ENCODE results near the gene GPRASP1.

The GPRASP1 gene

GRCh38 chrX:102694749-102695148, 43.5 kb downstream of the GPRASP1 start:
- Histone ChIP-seq H3F3A (ENCODE audit: insufficient read depth, low read length) (no peaks in the 10 kb centered on the region), H3K27me3 (replicated peaks; ENCODE audit: insufficient read depth, low read length) (no peaks in the 10 kb centered on the region), H3K4me1 (ENCODE audit: low read length) (no peaks in the 10 kb centered on the region), H2AFZ (ENCODE audit: low read length) (no peak overlapping the region), H3K27ac (ENCODE audit: low read length) (no peak overlapping the region), H3K9me3 (replicated peaks; ENCODE audit: insufficient read depth, low read length) (no peaks in the 10 kb centered on the region), H3K36me3 (replicated peaks; ENCODE audit: insufficient read depth, low read length) (no peaks in the 10 kb centered on the region), H3K4me3 (ENCODE audit: low read length) (no peak overlapping the region), H3K79me2 (ENCODE audit: low read length) (no peaks in the 10 kb centered on the region), H3K4me2 (ENCODE audit: low read depth, low read length) (no peak overlapping the region), H3K9me2 (replicated peaks; ENCODE audit: insufficient read depth, low read length) (no peaks in the 10 kb centered on the region), H4K20me1 (ENCODE audit: insufficient read depth, low read length) (no peaks in the 10 kb centered on the region), H3K9ac (ENCODE audit: low read length) (no peak overlapping the region)
- no peak for TF ChIP-seq EZH2phosphoT487 (IDR thresholded peaks at IDR 0.05; ENCODE audit: low read length)
- no peak for TF ChIP-seq CTCF (IDR thresholded peaks at IDR 0.05; ENCODE audit: low read length)
- TF ChIP-seq EZH2 (optimal IDR thresholded peaks at IDR 0.05; ENCODE audit: low read depth, low read length): no peak
- no peak for DNase-seq

- Histone ChIP-seq H3K4me3 (ENCODE audit: low read length) (no peak overlapping the region), H3K9me3 (replicated peaks; ENCODE audit: insufficient read depth, low read length) (no peaks in the 10 kb centered on the region), H3F3A (ENCODE audit: insufficient read depth, low read length) (no peaks in the 10 kb centered on the region), H3K9me2 (replicated peaks; ENCODE audit: insufficient read depth, low read length) (no peaks in the 10 kb centered on the region), H4K20me1 (ENCODE audit: insufficient read depth, low read length) (no peaks in the 10 kb centered on the region), H3K4me1 (ENCODE audit: low read length) (no peaks in the 10 kb centered on the region), H3K79me2 (ENCODE audit: low read length) (no peaks in the 10 kb centered on the region), H3K9ac (ENCODE audit: low read length) (no peak overlapping the region), H3K4me2 (ENCODE audit: low read depth, low read length) (no peak overlapping the region), H3K27ac (ENCODE audit: low read length) (no peak overlapping the region), H3K27me3 (replicated peaks; ENCODE audit: insufficient read depth, low read length) (no peaks in the 10 kb centered on the region), H2AFZ (ENCODE audit: low read length) (no peak overlapping the region), H3K36me3 (replicated peaks; ENCODE audit: insufficient read depth, low read length) (no peaks in the 10 kb centered on the region)
- TF ChIP-seq CTCF (IDR thresholded peaks at IDR 0.05; ENCODE audit: low read length) (no peak), EZH2 (optimal IDR thresholded peaks at IDR 0.05; ENCODE audit: low read depth, low read length) (no peak), EZH2phosphoT487 (IDR thresholded peaks at IDR 0.05; ENCODE audit: low read length) (no peak)
- no peak for DNase-seq
Measured at GRCh38 chrX:102696306-102696705, 45.0 kb downstream of the GPRASP1 start.

- H2AFZ ChIP-seq (ENCODE audit: low read length): no peak overlapping the region
- H3K9ac ChIP-seq (ENCODE audit: low read length): no peak overlapping the region
- no peaks in the 10 kb centered on the region for H3K27me3 ChIP-seq (replicated peaks; ENCODE audit: insufficient read depth, low read length)
- H3K9me3 ChIP-seq (replicated peaks; ENCODE audit: insufficient read depth, low read length): no peaks in the 10 kb centered on the region
- no peaks in the 10 kb centered on the region for H3K4me1 ChIP-seq (ENCODE audit: low read length)
- no peaks in the 10 kb centered on the region for H3F3A ChIP-seq (ENCODE audit: insufficient read depth, low read length)
- no peak overlapping the region for H3K27ac ChIP-seq (ENCODE audit: low read length)
- no peaks in the 10 kb centered on the region for H3K79me2 ChIP-seq (ENCODE audit: low read length)
- H4K20me1 ChIP-seq (ENCODE audit: insufficient read depth, low read length): no peaks in the 10 kb centered on the region
- no peaks in the 10 kb centered on the region for H3K9me2 ChIP-seq (replicated peaks; ENCODE audit: insufficient read depth, low read length)
- H3K4me3 ChIP-seq (ENCODE audit: low read length): no peak overlapping the region
- H3K36me3 ChIP-seq (replicated peaks; ENCODE audit: insufficient read depth, low read length): no peaks in the 10 kb centered on the region
- H3K4me2 ChIP-seq (ENCODE audit: low read depth, low read length): no peak overlapping the region
- DNase-seq: no peak
- TF ChIP-seq EZH2phosphoT487 (IDR thresholded peaks at IDR 0.05; ENCODE audit: low read length) (no peak), CTCF (IDR thresholded peaks at IDR 0.05; ENCODE audit: low read length) (no peak), EZH2 (optimal IDR thresholded peaks at IDR 0.05; ENCODE audit: low read depth, low read length) (no peak)
Measured at GRCh38 chrX:102697494-102697893, 46.2 kb downstream of the GPRASP1 start.
